SU-DHL-6 (cell line): ENCODE measurements around the gene PTPN14.

ENCODE experiments used
- CTCF ChIP-seq: fragments of 200-600 bp; sonication (generic); IDR thresholded peaks from one replicate; pipeline ENCODE4 v1.5.1; 2017; ENCODE audit warnings: antibody characterized with exemption, mild to moderate bottlenecking, low read length, moderate library complexity; ENCODE audit not compliant: insufficient read depth, poor library complexity, severe bottlenecking
- EZH2phosphoT487 ChIP-seq: fragments of 200-600 bp; sonication (generic), shearing (Covaris generic); conservative IDR thresholded peaks from 2 replicates; pipeline ENCODE4 v1.6.1; 2018; ENCODE audit warnings: mild to moderate bottlenecking, antibody characterized with exemption, low read length, moderate library complexity, mixed read lengths

GRCh38 chr1:214422137-214422671, 129.2 kb downstream of the PTPN14 start:
- no peak for TF ChIP-seq CTCF
- TF ChIP-seq EZH2phosphoT487: no peak
